ENCODE results near the gene AP4B1. TPM values are rescaled to one million over a fixed set of nuclear protein-coding genes. Genes with fewer than 3 reads are reported as not detected.
A peak's percentile ranks its signal among the peaks of the same experiment; 100 is the strongest.

The AP4B1 gene
- total RNA-seq, 1 donor from 2014 or later = 10.0 TPM

GRCh38 chr1:113905435-113905861 is 849 bp upstream of the AP4B1 start:
- FAIRE-seq (no peak), DNase-seq (ENCODE audit: low read depth) (no peak)
- no peak for TF ChIP-seq CTCF (IDR thresholded peaks at IDR 0.05; ENCODE audit: insufficient read depth, low read length, severe bottlenecking)
- no peaks in the 10 kb centered on the region for H3K27me3 ChIP-seq (ENCODE audit: control insufficient read depth, insufficient read depth, low read length)
- peaks cover 3% of the 10 kb centered on the region for H3K36me3 ChIP-seq (ENCODE audit: control insufficient read depth, insufficient read depth, low read length)
- peak overlapping the region; percentile 93 for H3K4me3 ChIP-seq (ENCODE audit: low read depth, low read length)

- DNase-seq (ENCODE audit: low read depth) = no peak
- FAIRE-seq = no peak
These were observed 316 bp downstream of the AP4B1 start for GRCh38 chr1:113904293-113904673.

GRCh38 chr1:113903501-113904292 is 902 bp downstream of the AP4B1 start:
- TF ChIP-seq CTCF (IDR thresholded peaks at IDR 0.05; ENCODE audit: insufficient read depth, low read length, severe bottlenecking) = no peak

More at GRCh38 chr1:113904293-113904673, 316 bp downstream of the AP4B1 start:
- Histone ChIP-seq H3K36me3 (ENCODE audit: control insufficient read depth, insufficient read depth, low read length) (peaks cover 3% of the 10 kb centered on the region), H3K27me3 (ENCODE audit: control insufficient read depth, insufficient read depth, low read length) (no peaks in the 10 kb centered on the region), H3K4me3 (ENCODE audit: low read depth, low read length) (peak overlapping the region; percentile 93)
- no peak for TF ChIP-seq CTCF (IDR thresholded peaks at IDR 0.05; ENCODE audit: insufficient read depth, low read length, severe bottlenecking)

GRCh38 chr1:113901191-113901590 is 3.4 kb downstream of the AP4B1 start:
- H3K4me3 ChIP-seq (ENCODE audit: low read depth, low read length) = no peak overlapping the region
- no peak for DNase-seq (ENCODE audit: low read depth)
- H3K36me3 ChIP-seq (ENCODE audit: control insufficient read depth, insufficient read depth, low read length) = peaks cover 3% of the 10 kb centered on the region
- TF ChIP-seq CTCF (IDR thresholded peaks at IDR 0.05; ENCODE audit: insufficient read depth, low read length, severe bottlenecking) = no peak
- no peaks in the 10 kb centered on the region for H3K27me3 ChIP-seq (ENCODE audit: control insufficient read depth, insufficient read depth, low read length)
- no peak for FAIRE-seq

More at GRCh38 chr1:113903501-113904292, 902 bp downstream of the AP4B1 start:
- no peak for DNase-seq (ENCODE audit: low read depth)
- peak overlapping the region; percentile 93 for H3K4me3 ChIP-seq (ENCODE audit: low read depth, low read length)
- FAIRE-seq = no peak
- no peaks in the 10 kb centered on the region for H3K27me3 ChIP-seq (ENCODE audit: control insufficient read depth, insufficient read depth, low read length)
- H3K36me3 ChIP-seq (ENCODE audit: control insufficient read depth, insufficient read depth, low read length) = peaks cover 4% of the 10 kb centered on the region

GRCh38 chr1:113899111-113899510 is 5.5 kb downstream of the AP4B1 start:
- TF ChIP-seq CTCF (IDR thresholded peaks at IDR 0.05; ENCODE audit: insufficient read depth, low read length, severe bottlenecking) = no peak
- Histone ChIP-seq H3K36me3 (ENCODE audit: control insufficient read depth, insufficient read depth, low read length) (peaks cover 4% of the 10 kb centered on the region), H3K4me3 (ENCODE audit: low read depth, low read length) (no peak overlapping the region), H3K27me3 (ENCODE audit: control insufficient read depth, insufficient read depth, low read length) (no peaks in the 10 kb centered on the region)
- DNase-seq (ENCODE audit: low read depth) = no peak
- FAIRE-seq = no peak
